ENCODE data around the gene PPAN.

The PPAN gene

DNA sequence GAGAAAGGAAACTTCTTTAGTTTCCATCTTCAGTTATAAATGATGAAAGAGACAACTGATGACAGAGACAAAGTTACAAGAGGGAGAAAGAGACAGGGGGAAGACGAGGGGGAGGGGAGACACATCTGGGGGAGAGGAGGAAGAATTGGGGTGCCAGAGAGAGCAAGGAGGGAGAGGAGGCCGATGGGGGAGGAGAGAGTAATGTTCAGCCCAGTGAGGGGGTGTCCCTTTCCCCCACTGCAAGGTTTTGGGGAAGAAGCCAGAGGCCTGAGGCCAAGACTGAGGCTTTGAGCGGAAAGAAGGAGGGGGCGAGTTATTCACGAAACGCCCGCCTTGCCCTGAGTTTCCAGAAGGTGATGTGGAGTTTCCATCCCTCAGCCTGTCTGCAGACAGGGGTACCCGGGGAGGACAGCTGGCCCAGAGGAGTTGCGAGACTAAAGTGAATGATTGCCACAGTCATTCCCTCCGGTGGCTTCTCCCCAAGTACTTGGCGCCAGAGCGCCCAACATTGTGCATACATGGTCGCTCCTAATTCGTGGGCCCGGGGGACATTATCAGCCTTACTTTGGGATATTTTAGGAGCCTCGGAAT is 558 bp upstream of the PPAN start:
- Histone ChIP-seq H3K4me2 (ENCODE audit: low read length) (peak overlapping the region; percentile 66), H3K4me1 (ENCODE audit: low read length) (peaks cover 47% of the 10 kb centered on the region), H3K79me2 (ENCODE audit: low read length) (peaks cover 40% of the 10 kb centered on the region), H3K9me3 (ENCODE audit: insufficient read depth, low read length) (no peaks in the 10 kb centered on the region), H3K27ac (ENCODE audit: low read length) (peak overlapping the region; percentile 79), H3K36me3 (replicated peaks; ENCODE audit: low read depth, low read length) (peaks cover 31% of the 10 kb centered on the region), H3K4me3 (ENCODE audit: low read length) (peak overlapping the region; percentile 91), H4K20me1 (ENCODE audit: insufficient read depth, low read length) (no peaks in the 10 kb centered on the region), H2AFZ (ENCODE audit: low read depth, low read length) (peak overlapping the region; percentile 27), H3K27me3 (ENCODE audit: low read depth, low read length) (no peaks in the 10 kb centered on the region), H3K9ac (ENCODE audit: low read length) (peak overlapping the region; percentile 50)
- TF ChIP-seq EZH2phosphoT487 (IDR thresholded peaks at IDR 0.05; ENCODE audit: low read depth) (no peak), CTCF (IDR thresholded peaks at IDR 0.05; ENCODE audit: low read depth, low read length) (no peak)

- no peaks in the 10 kb centered on the region; the same call in 1 of the 2 replicates for H4K20me1 ChIP-seq (ENCODE audit: insufficient read depth, low read length)
- peak overlapping the region; percentile 43 for H3K27ac ChIP-seq (ENCODE audit: low read length)
- H3K27me3 ChIP-seq (ENCODE audit: low read depth, low read length): no peaks in the 10 kb centered on the region
- H3K4me1 ChIP-seq (ENCODE audit: low read length): peaks cover 52% of the 10 kb centered on the region
- H3K4me3 ChIP-seq (ENCODE audit: low read length): peak overlapping the region; percentile 91
- peak overlapping the region; percentile 96 for H3K4me2 ChIP-seq (ENCODE audit: low read length)
- H3K9me3 ChIP-seq (ENCODE audit: insufficient read depth, low read length): no peaks in the 10 kb centered on the region
- peak overlapping the region; percentile 95 for H3K9ac ChIP-seq (ENCODE audit: low read length)
- H3K79me2 ChIP-seq (ENCODE audit: low read length): peaks cover 40% of the 10 kb centered on the region
- H3K36me3 ChIP-seq (replicated peaks; ENCODE audit: low read depth, low read length): peaks cover 43% of the 10 kb centered on the region
- TF ChIP-seq EZH2phosphoT487 (IDR thresholded peaks at IDR 0.05; ENCODE audit: low read depth): no peak
- TF ChIP-seq CTCF (IDR thresholded peaks at IDR 0.05; ENCODE audit: low read depth, low read length): no peak
- no peak overlapping the region for H2AFZ ChIP-seq (ENCODE audit: low read depth, low read length)
Measured at GRCh38 chr19:10107254-10107653, 1.1 kb downstream of the PPAN start.

DNA sequence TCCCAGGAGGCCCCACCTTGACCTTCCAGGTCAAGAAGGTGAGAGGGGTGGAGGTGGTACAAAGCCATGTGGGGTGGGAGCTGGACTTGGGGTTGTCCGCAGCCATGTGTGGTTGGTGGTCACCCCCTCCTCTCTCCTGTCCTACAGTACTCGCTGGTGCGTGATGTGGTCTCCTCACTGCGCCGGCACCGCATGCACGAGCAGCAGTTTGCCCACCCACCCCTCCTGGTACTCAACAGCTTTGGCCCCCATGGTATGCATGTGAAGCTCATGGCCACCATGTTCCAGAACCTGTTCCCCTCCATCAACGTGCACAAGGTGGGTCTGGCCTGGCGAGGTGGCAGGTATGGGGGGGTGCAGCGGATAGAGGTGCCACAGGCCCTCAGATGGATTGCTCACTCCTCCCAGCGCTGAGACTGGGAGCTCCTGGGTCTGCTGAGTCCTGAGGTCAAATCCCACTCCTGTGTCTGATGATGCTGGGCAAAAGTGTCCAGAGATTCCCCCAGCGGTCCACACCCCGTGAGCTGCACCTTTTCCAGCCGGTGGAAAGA is 1.7 kb downstream of the PPAN start:
- Histone ChIP-seq H3K9me3 (ENCODE audit: insufficient read depth, low read length) (no peaks in the 10 kb centered on the region), H4K20me1 (ENCODE audit: insufficient read depth, low read length) (no peaks in the 10 kb centered on the region; the same call in 1 of the 2 replicates), H3K4me2 (ENCODE audit: low read length) (peak overlapping the region; percentile 96), H3K36me3 (replicated peaks; ENCODE audit: low read depth, low read length) (peaks cover 45% of the 10 kb centered on the region), H3K4me1 (ENCODE audit: low read length) (peaks cover 52% of the 10 kb centered on the region), H3K27ac (ENCODE audit: low read length) (no peak overlapping the region), H2AFZ (ENCODE audit: low read depth, low read length) (no peak overlapping the region), H3K9ac (ENCODE audit: low read length) (peak overlapping the region; percentile 95; the same call in 1 of the 2 replicates), H3K79me2 (ENCODE audit: low read length) (peaks cover 40% of the 10 kb centered on the region), H3K4me3 (ENCODE audit: low read length) (peak overlapping the region; percentile 91; the same call in 1 of the 2 replicates), H3K27me3 (ENCODE audit: low read depth, low read length) (no peaks in the 10 kb centered on the region)
- TF ChIP-seq EZH2phosphoT487 (IDR thresholded peaks at IDR 0.05; ENCODE audit: low read depth): no peak
- no peak for TF ChIP-seq CTCF (IDR thresholded peaks at IDR 0.05; ENCODE audit: low read depth, low read length)

GRCh38 chr19:10109528-10109927 is 3.4 kb downstream of the PPAN start:
- no peak overlapping the region for H3K4me3 ChIP-seq (ENCODE audit: low read length)
- H3K9me3 ChIP-seq (ENCODE audit: insufficient read depth, low read length): no peaks in the 10 kb centered on the region
- no peak overlapping the region for H2AFZ ChIP-seq (ENCODE audit: low read depth, low read length)
- peaks cover 49% of the 10 kb centered on the region for H3K36me3 ChIP-seq (replicated peaks; ENCODE audit: low read depth, low read length)
- peaks cover 49% of the 10 kb centered on the region for H3K4me1 ChIP-seq (ENCODE audit: low read length)
- no peak overlapping the region for H3K27ac ChIP-seq (ENCODE audit: low read length)
- H3K79me2 ChIP-seq (ENCODE audit: low read length): peaks cover 40% of the 10 kb centered on the region
- H4K20me1 ChIP-seq (ENCODE audit: insufficient read depth, low read length): no peaks in the 10 kb centered on the region; the same call in 1 of the 2 replicates
- no peaks in the 10 kb centered on the region for H3K27me3 ChIP-seq (ENCODE audit: low read depth, low read length)
- no peak overlapping the region for H3K4me2 ChIP-seq (ENCODE audit: low read length)
- no peak for TF ChIP-seq EZH2phosphoT487 (IDR thresholded peaks at IDR 0.05; ENCODE audit: low read depth)
- no peak for TF ChIP-seq CTCF (IDR thresholded peaks at IDR 0.05; ENCODE audit: low read depth, low read length)
- no peak overlapping the region for H3K9ac ChIP-seq (ENCODE audit: low read length)

All from OCI-LY3 (cell line).